ENCODE measurements around the gene NOCT. TPM values are rescaled to one million over a fixed set of nuclear protein-coding genes. Genes with fewer than 3 reads are reported as not detected.

NOCT gene
- total RNA-seq, 1 experiment from 2014 or later: 20.4 TPM

DNA sequence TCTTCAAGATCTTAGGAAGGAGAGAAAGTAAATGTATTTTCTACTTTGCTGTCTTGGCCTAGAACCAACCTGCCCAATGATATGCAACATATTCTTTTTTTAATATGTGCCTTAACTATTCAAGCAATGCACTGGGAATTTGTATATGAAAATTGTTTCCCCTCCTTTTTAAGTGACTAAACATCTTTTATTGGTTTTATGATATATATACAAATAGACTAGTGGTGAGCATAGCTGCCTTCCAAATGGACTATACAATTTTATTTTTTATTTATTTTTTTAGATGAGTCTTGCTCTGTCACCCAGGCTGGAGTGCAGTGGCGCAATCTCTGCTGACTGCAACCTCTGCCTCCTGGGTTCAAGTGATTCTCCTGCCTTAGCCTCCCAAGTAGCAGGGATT is 10.3 kb downstream of the NOCT start:
- DNase-seq (ENCODE audit: low read depth, low spot score) (no peak), ATAC-seq (no peak)
- RAD21 ChIA-PET (ENCODE audit: low non-redundant PET in 1 of 2, low total read pairs in 2 of 2, uncharacterized antibody in 2 of 2, unreplicated experiment in 2 of 2): no interaction called here
- Histone ChIP-seq H3K4me2 (ENCODE audit: low read length) (no peak overlapping the region), H2AFZ (ENCODE audit: low read depth, low read length, poor library complexity, severe bottlenecking) (no peak overlapping the region), H3K9me2 (ENCODE audit: insufficient read depth) (no peaks in the 10 kb centered on the region), H3K4me3 (replicated peaks in 1 of 2; ENCODE audit: low read depth in 1 of 2, low read length in 2 of 2) (no peak overlapping the region), H3K4me1 (ENCODE audit: control insufficient read depth in 1 of 2, insufficient read depth in 2 of 2, low read length in 2 of 2) (peaks cover 0 to 11% of the 10 kb centered on the region in 2 experiments; a peak in 1 of 4 replicates), H3K9ac (ENCODE audit: low read length) (no peak overlapping the region), H3K79me2 (ENCODE audit: insufficient read depth, low read length) (peaks cover 97% of the 10 kb centered on the region), H3K9me3 (ENCODE audit: control insufficient read depth in 1 of 2, insufficient read depth in 1 of 2, low read depth in 1 of 2, low read length in 2 of 2) (no peaks in the 10 kb centered on the region), H4K20me1 (ENCODE audit: insufficient read depth) (peaks cover 18% of the 10 kb centered on the region; the same call in 1 of the 2 replicates), H3K36me3 (ENCODE audit: control insufficient read depth in 1 of 2, insufficient read depth in 2 of 2, low read length in 2 of 2) (peaks cover 0 to 3% of the 10 kb centered on the region in 2 experiments; a peak in 1 of 4 replicates), H3K27ac (ENCODE audit: low read depth, low read length) (no peak overlapping the region), H3K27me3 (ENCODE audit: insufficient read depth, low read length) (no peaks in the 10 kb centered on the region)
- TF ChIP-seq, protein P1, sequence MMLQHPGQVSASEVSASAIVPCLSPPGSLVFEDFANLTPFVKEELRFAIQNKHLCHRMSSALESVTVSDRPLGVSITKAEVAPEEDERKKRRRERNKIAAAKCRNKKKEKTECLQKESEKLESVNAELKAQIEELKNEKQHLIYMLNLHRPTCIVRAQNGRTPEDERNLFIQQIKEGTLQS (IDR thresholded peaks at IDR 0.05): no peak
- TF ChIP-seq FOSL1 (IDR thresholded peaks at IDR 0.05; ENCODE audit: low read depth) (no peak), EZH2 (IDR thresholded peaks at IDR 0.05) (no peak), CBX3 (IDR thresholded peaks at IDR 0.05; ENCODE audit: low read depth) (no peak), SP1 (IDR thresholded peaks at IDR 0.05; ENCODE audit: low read depth) (no peak), TCF7L2 (IDR thresholded peaks at IDR 0.05; ENCODE audit: borderline replicate concordance, extremely low read depth, insufficient read depth, insufficient read length) (no peak), SIN3A (IDR thresholded peaks at IDR 0.05; ENCODE audit: low read depth) (no peak), JUND (IDR thresholded peaks at IDR 0.05) (no peak), ELF1 (IDR thresholded peaks at IDR 0.05; ENCODE audit: borderline replicate concordance, low read depth) (no peak), ZNF274 (IDR thresholded peaks at IDR 0.05; ENCODE audit: low read depth, low read length) (no peak), POLR2A (IDR thresholded peaks at IDR 0.05; ENCODE audit: borderline replicate concordance, extremely low read depth, insufficient read depth, insufficient read length) (no peak), SRF (IDR thresholded peaks at IDR 0.05; ENCODE audit: low read depth) (no peak), POLR2AphosphoS5 (IDR thresholded peaks at IDR 0.05; ENCODE audit: low read depth, low read length) (no peak), EGR1 (IDR thresholded peaks at IDR 0.05; ENCODE audit: low read depth) (no peak), EZH2phosphoT487 (IDR thresholded peaks at IDR 0.05; ENCODE audit: borderline replicate concordance) (no peak)
- TF ChIP-seq, protein P2, sequence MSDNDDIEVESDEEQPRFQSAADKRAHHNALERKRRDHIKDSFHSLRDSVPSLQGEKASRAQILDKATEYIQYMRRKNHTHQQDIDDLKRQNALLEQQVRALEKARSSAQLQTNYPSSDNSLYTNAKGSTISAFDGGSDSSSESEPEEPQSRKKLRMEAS (IDR thresholded peaks at IDR 0.05): no peak
- TF ChIP-seq, protein P3, sequence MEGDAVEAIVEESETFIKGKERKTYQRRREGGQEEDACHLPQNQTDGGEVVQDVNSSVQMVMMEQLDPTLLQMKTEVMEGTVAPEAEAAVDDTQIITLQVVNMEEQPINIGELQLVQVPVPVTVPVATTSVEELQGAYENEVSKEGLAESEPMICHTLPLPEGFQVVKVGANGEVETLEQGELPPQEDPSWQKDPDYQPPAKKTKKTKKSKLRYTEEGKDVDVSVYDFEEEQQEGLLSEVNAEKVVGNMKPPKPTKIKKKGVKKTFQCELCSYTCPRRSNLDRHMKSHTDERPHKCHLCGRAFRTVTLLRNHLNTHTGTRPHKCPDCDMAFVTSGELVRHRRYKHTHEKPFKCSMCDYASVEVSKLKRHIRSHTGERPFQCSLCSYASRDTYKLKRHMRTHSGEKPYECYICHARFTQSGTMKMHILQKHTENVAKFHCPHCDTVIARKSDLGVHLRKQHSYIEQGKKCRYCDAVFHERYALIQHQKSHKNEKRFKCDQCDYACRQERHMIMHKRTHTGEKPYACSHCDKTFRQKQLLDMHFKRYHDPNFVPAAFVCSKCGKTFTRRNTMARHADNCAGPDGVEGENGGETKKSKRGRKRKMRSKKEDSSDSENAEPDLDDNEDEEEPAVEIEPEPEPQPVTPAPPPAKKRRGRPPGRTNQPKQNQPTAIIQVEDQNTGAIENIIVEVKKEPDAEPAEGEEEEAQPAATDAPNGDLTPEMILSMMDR (IDR thresholded peaks at IDR 0.05 in 2 of 3, conservative IDR thresholded peaks at IDR 0.05 in 1 of 3; ENCODE audit: borderline replicate concordance in 1 of 3, insufficient read depth in 1 of 3, low read depth in 2 of 3, low read length in 2 of 3): no peak
- TF ChIP-seq, protein P4, sequence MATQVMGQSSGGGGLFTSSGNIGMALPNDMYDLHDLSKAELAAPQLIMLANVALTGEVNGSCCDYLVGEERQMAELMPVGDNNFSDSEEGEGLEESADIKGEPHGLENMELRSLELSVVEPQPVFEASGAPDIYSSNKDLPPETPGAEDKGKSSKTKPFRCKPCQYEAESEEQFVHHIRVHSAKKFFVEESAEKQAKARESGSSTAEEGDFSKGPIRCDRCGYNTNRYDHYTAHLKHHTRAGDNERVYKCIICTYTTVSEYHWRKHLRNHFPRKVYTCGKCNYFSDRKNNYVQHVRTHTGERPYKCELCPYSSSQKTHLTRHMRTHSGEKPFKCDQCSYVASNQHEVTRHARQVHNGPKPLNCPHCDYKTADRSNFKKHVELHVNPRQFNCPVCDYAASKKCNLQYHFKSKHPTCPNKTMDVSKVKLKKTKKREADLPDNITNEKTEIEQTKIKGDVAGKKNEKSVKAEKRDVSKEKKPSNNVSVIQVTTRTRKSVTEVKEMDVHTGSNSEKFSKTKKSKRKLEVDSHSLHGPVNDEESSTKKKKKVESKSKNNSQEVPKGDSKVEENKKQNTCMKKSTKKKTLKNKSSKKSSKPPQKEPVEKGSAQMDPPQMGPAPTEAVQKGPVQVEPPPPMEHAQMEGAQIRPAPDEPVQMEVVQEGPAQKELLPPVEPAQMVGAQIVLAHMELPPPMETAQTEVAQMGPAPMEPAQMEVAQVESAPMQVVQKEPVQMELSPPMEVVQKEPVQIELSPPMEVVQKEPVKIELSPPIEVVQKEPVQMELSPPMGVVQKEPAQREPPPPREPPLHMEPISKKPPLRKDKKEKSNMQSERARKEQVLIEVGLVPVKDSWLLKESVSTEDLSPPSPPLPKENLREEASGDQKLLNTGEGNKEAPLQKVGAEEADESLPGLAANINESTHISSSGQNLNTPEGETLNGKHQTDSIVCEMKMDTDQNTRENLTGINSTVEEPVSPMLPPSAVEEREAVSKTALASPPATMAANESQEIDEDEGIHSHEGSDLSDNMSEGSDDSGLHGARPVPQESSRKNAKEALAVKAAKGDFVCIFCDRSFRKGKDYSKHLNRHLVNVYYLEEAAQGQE (IDR thresholded peaks at IDR 0.05; ENCODE audit: low read depth): no peak
- TF ChIP-seq, protein P5, sequence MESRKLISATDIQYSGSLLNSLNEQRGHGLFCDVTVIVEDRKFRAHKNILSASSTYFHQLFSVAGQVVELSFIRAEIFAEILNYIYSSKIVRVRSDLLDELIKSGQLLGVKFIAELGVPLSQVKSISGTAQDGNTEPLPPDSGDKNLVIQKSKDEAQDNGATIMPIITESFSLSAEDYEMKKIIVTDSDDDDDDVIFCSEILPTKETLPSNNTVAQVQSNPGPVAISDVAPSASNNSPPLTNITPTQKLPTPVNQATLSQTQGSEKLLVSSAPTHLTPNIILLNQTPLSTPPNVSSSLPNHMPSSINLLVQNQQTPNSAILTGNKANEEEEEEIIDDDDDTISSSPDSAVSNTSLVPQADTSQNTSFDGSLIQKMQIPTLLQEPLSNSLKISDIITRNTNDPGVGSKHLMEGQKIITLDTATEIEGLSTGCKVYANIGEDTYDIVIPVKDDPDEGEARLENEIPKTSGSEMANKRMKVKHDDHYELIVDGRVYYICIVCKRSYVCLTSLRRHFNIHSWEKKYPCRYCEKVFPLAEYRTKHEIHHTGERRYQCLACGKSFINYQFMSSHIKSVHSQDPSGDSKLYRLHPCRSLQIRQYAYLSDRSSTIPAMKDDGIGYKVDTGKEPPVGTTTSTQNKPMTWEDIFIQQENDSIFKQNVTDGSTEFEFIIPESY (IDR thresholded peaks at IDR 0.05; ENCODE audit: extremely low read depth, insufficient replicate concordance, low read length): no peak
- CTCF ChIA-PET: no interaction called here
- BruUV-seq (replicated peaks): no TSS peak
- POLR2A ChIA-PET: no interaction called here
- intact Hi-C loops (cut with micrococcal nuclease): no loop called here

Measured in HCT116 (cell line).